Measurements from ENCODE around the gene USP24. TPM values are rescaled to one million over a fixed set of nuclear protein-coding genes. Genes with fewer than 3 reads are reported as not detected.
"Not testable (repeated sequence)": the region's sequence is repeated elsewhere in the genome, so short reads cannot be mapped to it uniquely, and the experiment has no call there.

The USP24 gene
- polyA plus RNA-seq, 2 donors = 7.4 to 7.6 TPM

DNA sequence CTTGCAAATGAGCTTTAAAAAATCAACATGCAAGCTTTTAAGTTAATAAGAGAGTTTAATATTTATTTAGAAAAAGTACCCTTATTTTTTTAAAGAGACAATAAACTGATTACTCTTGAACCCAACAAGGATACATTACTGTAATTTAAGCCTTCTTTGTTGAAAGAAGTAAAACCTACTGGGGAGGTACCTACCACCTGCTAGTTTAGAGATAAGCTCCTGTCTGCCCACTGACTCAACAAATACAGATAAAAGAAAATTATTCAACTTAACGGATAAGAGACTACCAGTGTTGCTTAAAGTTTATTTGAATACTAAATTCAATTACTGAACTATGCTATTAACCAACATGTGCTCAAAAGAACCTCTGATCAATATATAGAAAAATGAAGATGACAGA lies 23.1 kb downstream of the USP24 start:
- no peaks in the 10 kb centered on the region for H3K36me3 ChIP-seq (ENCODE audit: control insufficient read depth in 2 of 2, insufficient read depth in 2 of 2, low read length in 1 of 2)
- H3K27ac ChIP-seq (ENCODE audit: low read depth in 2 of 2, low read length in 1 of 2) = no peak overlapping the region
- no peaks in the 10 kb centered on the region for H3K9me3 ChIP-seq (ENCODE audit: control insufficient read depth in 2 of 2, insufficient read depth in 1 of 2, low read depth in 1 of 2, low read length in 1 of 2)
- H3K27me3 ChIP-seq (ENCODE audit: control insufficient read depth in 1 of 2, insufficient read depth in 2 of 2, low read length in 2 of 2) = no peaks in the 10 kb centered on the region
- no peak overlapping the region for H3K4me3 ChIP-seq (ENCODE audit: low read depth in 1 of 2, low read length in 2 of 2)
- H3K4me1 ChIP-seq (ENCODE audit: control insufficient read depth in 2 of 2, insufficient read depth in 2 of 2, low read length in 1 of 2) = peaks cover 0 to 3% of the 10 kb centered on the region in 2 donors
- 65 to 91% methylated on average over 1 of the region's 1 CpG for WGBS, 2 donors

DNA sequence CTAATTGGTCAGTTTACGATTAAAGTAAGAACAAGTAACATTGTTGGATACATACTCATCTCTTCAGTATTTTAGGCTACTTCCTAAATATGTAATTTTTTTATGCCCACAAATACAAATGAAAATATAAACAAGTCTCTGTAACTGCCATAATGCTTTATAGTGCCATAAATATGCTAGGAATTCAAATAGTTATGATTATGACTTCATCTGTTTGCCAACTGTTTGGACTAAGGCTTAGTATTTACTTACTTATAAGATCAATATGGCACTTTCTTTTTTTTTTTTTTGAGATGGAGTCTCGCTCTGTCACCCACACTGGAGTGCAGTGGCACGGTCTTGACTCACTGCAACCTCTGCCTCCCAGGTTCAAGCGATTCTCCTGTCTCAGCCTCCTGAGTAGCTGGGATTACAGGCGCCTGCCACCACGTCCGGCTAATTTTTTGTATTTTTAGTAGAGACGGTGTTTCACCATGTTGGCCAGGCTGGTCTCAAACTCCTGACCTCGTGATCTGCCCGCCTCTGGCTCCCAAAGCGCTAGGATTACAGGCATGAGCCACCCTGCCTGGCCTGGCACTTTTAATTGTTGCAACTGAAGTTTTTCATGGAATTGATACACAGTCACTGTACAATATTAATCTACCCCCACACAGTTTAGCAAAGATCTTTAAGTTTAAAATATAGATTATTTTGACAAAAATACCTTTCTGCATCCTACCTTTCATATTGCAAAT lies 23.8 kb downstream of the USP24 start:
- not testable (repeated sequence) for H3K36me3 ChIP-seq (ENCODE audit: control insufficient read depth in 2 of 2, insufficient read depth in 2 of 2, low read length in 1 of 2); H3K4me1 ChIP-seq (ENCODE audit: control insufficient read depth in 2 of 2, insufficient read depth in 2 of 2, low read length in 1 of 2); H3K27ac ChIP-seq (ENCODE audit: low read depth in 2 of 2, low read length in 1 of 2); H3K9me3 ChIP-seq (ENCODE audit: control insufficient read depth in 2 of 2, insufficient read depth in 1 of 2, low read depth in 1 of 2, low read length in 1 of 2); H3K27me3 ChIP-seq (ENCODE audit: control insufficient read depth in 1 of 2, insufficient read depth in 2 of 2, low read length in 2 of 2); H3K4me3 ChIP-seq (ENCODE audit: low read depth in 1 of 2, low read length in 2 of 2)
- WGBS, 2 donors = 79 to 84% methylated on average over 11 of the region's 11 CpGs

DNA sequence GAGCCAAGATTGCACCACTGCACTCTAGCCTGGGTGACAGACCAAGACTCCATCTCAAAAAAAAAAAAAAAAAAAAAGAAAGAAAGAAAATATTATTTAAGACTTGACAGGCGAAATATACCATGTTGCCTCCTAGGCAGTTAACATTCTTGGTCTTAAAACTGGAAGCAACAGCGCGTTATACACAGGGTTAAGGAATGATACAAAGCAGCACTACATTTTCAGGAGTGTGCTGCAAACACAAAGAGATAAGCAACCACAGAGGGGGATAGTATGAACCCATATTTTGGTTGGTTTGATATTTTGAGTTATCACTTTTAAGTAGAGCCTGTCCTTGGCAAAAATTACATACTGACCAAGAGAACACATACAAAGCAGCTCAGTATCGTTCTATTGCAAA lies 25.1 kb downstream of the USP24 start:
- Histone ChIP-seq H3K36me3 (ENCODE audit: control insufficient read depth in 2 of 2, insufficient read depth in 2 of 2, low read length in 1 of 2) (no peaks in the 10 kb centered on the region), H3K4me3 (ENCODE audit: low read depth in 1 of 2, low read length in 2 of 2) (no peak overlapping the region), H3K27ac (ENCODE audit: low read depth in 2 of 2, low read length in 1 of 2) (no peak overlapping the region), H3K9me3 (ENCODE audit: control insufficient read depth in 2 of 2, insufficient read depth in 1 of 2, low read depth in 1 of 2, low read length in 1 of 2) (no peaks in the 10 kb centered on the region), H3K4me1 (ENCODE audit: control insufficient read depth in 2 of 2, insufficient read depth in 2 of 2, low read length in 1 of 2) (peaks cover 0 to 3% of the 10 kb centered on the region in 2 donors), H3K27me3 (ENCODE audit: control insufficient read depth in 1 of 2, insufficient read depth in 2 of 2, low read length in 2 of 2) (no peaks in the 10 kb centered on the region)
- 93 to 95% methylated on average over 4 of the region's 4 CpGs for WGBS, 2 donors

DNA sequence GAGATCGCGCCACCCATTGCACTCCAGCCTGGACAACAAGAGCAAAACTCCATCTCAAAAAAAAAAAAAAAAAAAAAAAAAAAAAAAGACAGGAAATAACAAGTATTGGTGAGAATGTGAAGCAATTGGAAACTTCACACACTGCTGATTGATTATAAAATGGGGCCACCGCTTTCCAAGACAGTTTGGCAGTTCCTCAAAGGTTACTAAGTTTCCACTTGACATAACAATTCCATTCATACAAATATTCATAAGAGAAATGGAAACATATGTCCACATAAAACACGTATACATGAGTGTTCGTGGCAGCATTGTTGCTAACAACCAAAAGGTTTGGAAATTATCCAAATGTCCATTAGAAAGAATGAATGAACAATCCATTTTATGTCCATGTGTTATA lies 26.3 kb downstream of the USP24 start:
- Histone ChIP-seq H3K4me1 (ENCODE audit: control insufficient read depth in 2 of 2, insufficient read depth in 2 of 2, low read length in 1 of 2) (no peaks in the 10 kb centered on the region), H3K4me3 (ENCODE audit: low read depth in 1 of 2, low read length in 2 of 2) (no peak overlapping the region), H3K36me3 (ENCODE audit: control insufficient read depth in 2 of 2, insufficient read depth in 2 of 2, low read length in 1 of 2) (no peaks in the 10 kb centered on the region), H3K27me3 (ENCODE audit: control insufficient read depth in 1 of 2, insufficient read depth in 2 of 2, low read length in 2 of 2) (no peaks in the 10 kb centered on the region), H3K27ac (ENCODE audit: low read depth in 2 of 2, low read length in 1 of 2) (no peak overlapping the region), H3K9me3 (ENCODE audit: control insufficient read depth in 2 of 2, insufficient read depth in 1 of 2, low read depth in 1 of 2, low read length in 1 of 2) (no peaks in the 10 kb centered on the region)
- 75 to 79% methylated on average over 5 of the region's 5 CpGs for WGBS, 2 donors

DNA sequence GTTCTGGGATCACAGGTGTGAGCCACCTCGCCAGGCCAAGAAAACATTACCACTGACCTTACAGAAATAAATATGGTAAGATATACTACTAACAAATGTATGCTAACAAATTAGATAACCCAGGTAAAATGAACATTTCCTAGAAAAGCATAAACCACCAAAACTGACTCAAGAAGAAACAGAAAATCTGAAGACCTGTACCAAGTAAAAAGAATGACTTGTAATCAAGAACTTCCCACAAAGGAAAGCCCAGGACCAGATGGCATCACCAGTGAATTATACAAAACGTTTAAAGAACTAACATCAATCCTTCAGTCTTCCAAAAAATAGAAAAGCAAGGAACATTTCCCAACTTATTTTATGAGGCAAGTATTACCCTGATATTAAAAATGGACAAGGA lies 29.3 kb downstream of the USP24 start:
- WGBS, 2 donors = 82 to 85% methylated on average over 2 of the region's 2 CpGs
- Histone ChIP-seq H3K4me3 (ENCODE audit: low read depth in 1 of 2, low read length in 2 of 2) (no peak overlapping the region), H3K27me3 (ENCODE audit: control insufficient read depth in 1 of 2, insufficient read depth in 2 of 2, low read length in 2 of 2) (no peaks in the 10 kb centered on the region), H3K36me3 (ENCODE audit: control insufficient read depth in 2 of 2, insufficient read depth in 2 of 2, low read length in 1 of 2) (no peaks in the 10 kb centered on the region), H3K9me3 (ENCODE audit: control insufficient read depth in 2 of 2, insufficient read depth in 1 of 2, low read depth in 1 of 2, low read length in 1 of 2) (no peaks in the 10 kb centered on the region), H3K4me1 (ENCODE audit: control insufficient read depth in 2 of 2, insufficient read depth in 2 of 2, low read length in 1 of 2) (no peaks in the 10 kb centered on the region), H3K27ac (ENCODE audit: low read depth in 2 of 2, low read length in 1 of 2) (no peak overlapping the region)

DNA sequence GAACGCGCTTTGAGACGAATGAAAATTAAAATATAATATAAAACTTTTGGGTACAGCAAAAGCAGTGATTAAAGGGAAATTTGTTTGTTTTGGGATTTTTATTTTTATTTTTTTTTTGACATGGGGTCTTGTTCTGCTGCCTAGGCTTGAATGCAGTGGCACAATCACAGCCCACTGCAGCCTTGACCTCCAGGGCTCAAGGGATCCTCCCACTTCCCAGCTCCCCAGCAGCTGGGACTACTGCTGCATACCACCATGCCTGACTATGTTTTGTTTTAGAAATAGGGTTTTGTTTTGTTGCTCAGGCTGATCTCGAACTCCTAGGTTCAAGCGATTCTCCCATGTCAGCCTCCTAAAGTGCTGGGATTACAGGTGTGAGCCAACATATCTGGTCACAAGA lies 30.3 kb downstream of the USP24 start:
- H3K27ac ChIP-seq (ENCODE audit: low read depth in 2 of 2, low read length in 1 of 2) = no peak overlapping the region
- 99% methylated on average over 5 of the region's 5 CpGs for WGBS, 2 donors
- H3K9me3 ChIP-seq (ENCODE audit: control insufficient read depth in 2 of 2, insufficient read depth in 1 of 2, low read depth in 1 of 2, low read length in 1 of 2) = no peaks in the 10 kb centered on the region
- H3K4me3 ChIP-seq (ENCODE audit: low read depth in 1 of 2, low read length in 2 of 2) = no peak overlapping the region
- peaks cover 0 to 2% of the 10 kb centered on the region in 2 donors for H3K4me1 ChIP-seq (ENCODE audit: control insufficient read depth in 2 of 2, insufficient read depth in 2 of 2, low read length in 1 of 2)
- no peaks in the 10 kb centered on the region for H3K27me3 ChIP-seq (ENCODE audit: control insufficient read depth in 1 of 2, insufficient read depth in 2 of 2, low read length in 2 of 2)
- no peaks in the 10 kb centered on the region for H3K36me3 ChIP-seq (ENCODE audit: control insufficient read depth in 2 of 2, insufficient read depth in 2 of 2, low read length in 1 of 2)

DNA sequence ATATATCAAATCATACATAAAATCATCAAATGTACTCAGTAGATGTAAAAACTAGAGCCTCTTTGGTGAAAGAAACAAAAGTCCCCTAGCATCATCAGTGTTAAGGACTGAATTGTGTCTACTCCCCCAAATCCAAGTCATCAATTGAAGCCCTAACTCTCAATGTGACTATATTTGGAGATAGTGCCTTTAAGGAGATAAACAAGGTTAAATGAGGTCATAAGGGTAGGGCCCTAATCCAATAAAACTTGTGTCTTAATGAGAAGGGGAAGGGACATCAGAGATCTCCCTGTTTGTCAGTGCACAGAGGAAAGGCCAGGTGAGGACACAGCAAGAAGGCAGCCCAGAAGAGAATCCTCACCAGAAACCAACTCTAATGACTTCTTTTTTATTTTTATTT lies 33.5 kb downstream of the USP24 start:
- Histone ChIP-seq H3K4me1 (ENCODE audit: control insufficient read depth in 2 of 2, insufficient read depth in 2 of 2, low read length in 1 of 2) (peaks cover 0 to 2% of the 10 kb centered on the region in 2 donors), H3K36me3 (ENCODE audit: control insufficient read depth in 2 of 2, insufficient read depth in 2 of 2, low read length in 1 of 2) (no peaks in the 10 kb centered on the region), H3K27ac (ENCODE audit: low read depth in 2 of 2, low read length in 1 of 2) (no peak overlapping the region), H3K9me3 (ENCODE audit: control insufficient read depth in 2 of 2, insufficient read depth in 1 of 2, low read depth in 1 of 2, low read length in 1 of 2) (no peaks in the 10 kb centered on the region), H3K27me3 (ENCODE audit: control insufficient read depth in 1 of 2, insufficient read depth in 2 of 2, low read length in 2 of 2) (no peaks in the 10 kb centered on the region), H3K4me3 (ENCODE audit: low read depth in 1 of 2, low read length in 2 of 2) (no peak overlapping the region)

DNA sequence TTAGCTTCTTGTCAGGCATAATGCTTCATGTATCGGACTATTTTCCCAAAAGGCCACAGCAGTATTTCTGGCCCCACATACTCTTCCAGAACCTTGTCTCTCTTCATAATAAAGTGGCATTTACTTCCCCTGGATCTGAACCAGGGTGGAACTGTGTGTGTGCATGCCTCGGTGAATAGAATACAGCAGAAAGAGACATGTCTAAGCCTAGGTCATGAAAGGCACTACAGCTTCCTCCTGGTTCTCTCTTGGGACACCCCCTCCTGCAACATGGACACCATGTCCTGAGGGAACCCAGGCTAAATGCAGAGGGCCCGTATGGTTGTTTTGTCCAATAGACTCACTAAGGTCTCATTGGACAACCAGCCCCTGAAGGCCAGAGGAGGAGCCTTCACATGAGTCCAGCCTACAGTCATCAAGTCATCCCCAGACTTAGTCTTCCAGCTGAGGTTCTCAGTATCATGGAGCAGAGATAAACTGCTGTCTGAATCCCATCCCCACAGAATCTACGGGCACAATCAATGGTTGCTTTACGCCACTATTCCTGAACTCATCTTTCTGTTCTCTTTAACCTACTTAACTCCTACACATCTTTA lies 35.0 kb downstream of the USP24 start:
- H3K36me3 ChIP-seq (ENCODE audit: control insufficient read depth in 2 of 2, insufficient read depth in 2 of 2, low read length in 1 of 2) = no peaks in the 10 kb centered on the region
- 96% methylated on average over 5 of the region's 5 CpGs for WGBS, 2 donors

DNA sequence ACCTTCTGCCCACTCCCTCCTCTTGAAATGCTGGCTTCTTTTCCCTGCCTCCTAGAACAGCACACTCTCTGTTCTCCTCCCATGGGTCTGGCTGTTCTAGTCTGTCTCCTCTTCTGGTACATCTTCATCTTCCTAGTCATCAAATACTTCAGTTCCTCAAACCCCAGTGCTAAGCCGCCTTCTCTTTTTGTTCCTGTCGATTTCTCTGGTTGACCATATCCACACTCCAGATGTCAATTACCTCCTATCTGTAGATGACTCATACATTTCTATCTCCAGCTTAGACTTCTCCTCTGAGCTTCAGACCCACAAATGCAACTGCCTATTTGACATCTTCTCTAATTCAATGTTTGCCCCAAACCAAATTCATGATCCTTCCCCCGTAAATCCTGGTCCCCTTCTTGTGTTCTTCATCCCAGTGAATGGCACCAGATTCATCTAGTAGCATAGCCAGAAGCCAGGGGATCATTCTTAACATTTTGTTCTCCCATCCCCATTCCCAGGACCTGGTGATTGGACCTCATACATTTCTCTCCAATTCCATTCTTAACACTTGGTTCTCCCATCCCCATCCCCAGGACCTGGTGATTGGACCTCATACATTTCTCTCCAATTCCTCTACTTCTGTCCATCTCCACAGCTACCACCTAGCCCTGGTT lies 35.9 kb downstream of the USP24 start:
- no peaks in the 10 kb centered on the region for H3K36me3 ChIP-seq (ENCODE audit: control insufficient read depth in 2 of 2, insufficient read depth in 2 of 2, low read length in 1 of 2)
- H3K4me3 ChIP-seq (ENCODE audit: low read depth in 1 of 2, low read length in 2 of 2) = no peak overlapping the region
- H3K27ac ChIP-seq (ENCODE audit: low read depth in 2 of 2, low read length in 1 of 2) = no peak overlapping the region
- H3K4me1 ChIP-seq (ENCODE audit: control insufficient read depth in 2 of 2, insufficient read depth in 2 of 2, low read length in 1 of 2) = peaks cover 0 to 2% of the 10 kb centered on the region in 2 donors
- no peaks in the 10 kb centered on the region for H3K27me3 ChIP-seq (ENCODE audit: control insufficient read depth in 1 of 2, insufficient read depth in 2 of 2, low read length in 2 of 2)
- no peaks in the 10 kb centered on the region for H3K9me3 ChIP-seq (ENCODE audit: control insufficient read depth in 2 of 2, insufficient read depth in 1 of 2, low read depth in 1 of 2, low read length in 1 of 2)
- 90% methylated on average over 3 of the region's 3 CpGs for WGBS, 2 donors

More for the DNA sequence above, 35.0 kb downstream of the USP24 start:
- H3K27ac ChIP-seq (ENCODE audit: low read depth in 2 of 2, low read length in 1 of 2) = no peak overlapping the region
- H3K27me3 ChIP-seq (ENCODE audit: control insufficient read depth in 1 of 2, insufficient read depth in 2 of 2, low read length in 2 of 2) = no peaks in the 10 kb centered on the region
- no peaks in the 10 kb centered on the region for H3K9me3 ChIP-seq (ENCODE audit: control insufficient read depth in 2 of 2, insufficient read depth in 1 of 2, low read depth in 1 of 2, low read length in 1 of 2)
- H3K4me3 ChIP-seq (ENCODE audit: low read depth in 1 of 2, low read length in 2 of 2) = no peak overlapping the region
- peaks cover 0 to 2% of the 10 kb centered on the region in 2 donors for H3K4me1 ChIP-seq (ENCODE audit: control insufficient read depth in 2 of 2, insufficient read depth in 2 of 2, low read length in 1 of 2)

Measured in esophagus (tissue), 2 donors.